ENCODE measurements around the gene KRTAP5-7.

KRTAP5-7 gene

GRCh38 chr11:71482746-71483364 is 44.2 kb upstream of the KRTAP5-7 start:
- peaks cover 42% of the 10 kb centered on the region for H3K36me3 ChIP-seq (ENCODE audit: control insufficient read depth, insufficient read depth, low read length)
- TF ChIP-seq CTCF (IDR thresholded peaks at IDR 0.05; ENCODE audit: insufficient read depth, low read length, poor library complexity, severe bottlenecking) = no peak
- H3K4me3 ChIP-seq (replicated peaks; ENCODE audit: low read depth, low read length) = no peak overlapping the region
- H3K27me3 ChIP-seq (replicated peaks; ENCODE audit: control insufficient read depth, insufficient read depth, low read length) = no peaks in the 10 kb centered on the region
- no peak for DNase-seq (ENCODE audit: extremely low read depth, insufficient read length)

- TF ChIP-seq CTCF (IDR thresholded peaks at IDR 0.05; ENCODE audit: insufficient read depth, low read length, poor library complexity, severe bottlenecking) = no peak
- peaks cover 38% of the 10 kb centered on the region for H3K36me3 ChIP-seq (ENCODE audit: control insufficient read depth, insufficient read depth, low read length)
- no peaks in the 10 kb centered on the region for H3K27me3 ChIP-seq (replicated peaks; ENCODE audit: control insufficient read depth, insufficient read depth, low read length)
- no peak for DNase-seq (ENCODE audit: extremely low read depth, insufficient read length)
- no peak overlapping the region for H3K4me3 ChIP-seq (replicated peaks; ENCODE audit: low read depth, low read length)
Measured at GRCh38 chr11:71483692-71484091, 43.4 kb upstream of the KRTAP5-7 start.

GRCh38 chr11:71484248-71485062 is 42.6 kb upstream of the KRTAP5-7 start:
- H3K36me3 ChIP-seq (ENCODE audit: control insufficient read depth, insufficient read depth, low read length) = peaks cover 39% of the 10 kb centered on the region

GRCh38 chr11:71485063-71485399 is 42.0 kb upstream of the KRTAP5-7 start:
- DNase-seq (ENCODE audit: extremely low read depth, insufficient read length) = no peak
- Histone ChIP-seq H3K36me3 (ENCODE audit: control insufficient read depth, insufficient read depth, low read length) (peaks cover 40% of the 10 kb centered on the region), H3K27me3 (replicated peaks; ENCODE audit: control insufficient read depth, insufficient read depth, low read length) (no peaks in the 10 kb centered on the region), H3K4me3 (replicated peaks; ENCODE audit: low read depth, low read length) (no peak overlapping the region)
- no peak for TF ChIP-seq CTCF (IDR thresholded peaks at IDR 0.05; ENCODE audit: insufficient read depth, low read length, poor library complexity, severe bottlenecking)

More at GRCh38 chr11:71484248-71485062, 42.6 kb upstream of the KRTAP5-7 start:
- TF ChIP-seq CTCF (IDR thresholded peaks at IDR 0.05; ENCODE audit: insufficient read depth, low read length, poor library complexity, severe bottlenecking) = no peak
- no peak for DNase-seq (ENCODE audit: extremely low read depth, insufficient read length)
- Histone ChIP-seq H3K27me3 (replicated peaks; ENCODE audit: control insufficient read depth, insufficient read depth, low read length) (no peaks in the 10 kb centered on the region), H3K4me3 (replicated peaks; ENCODE audit: low read depth, low read length) (no peak overlapping the region)

GRCh38 chr11:71485466-71485865 is 41.6 kb upstream of the KRTAP5-7 start:
- peaks cover 42% of the 10 kb centered on the region for H3K36me3 ChIP-seq (ENCODE audit: control insufficient read depth, insufficient read depth, low read length)
- no peaks in the 10 kb centered on the region for H3K27me3 ChIP-seq (replicated peaks; ENCODE audit: control insufficient read depth, insufficient read depth, low read length)
- no peak overlapping the region for H3K4me3 ChIP-seq (replicated peaks; ENCODE audit: low read depth, low read length)
- no peak for TF ChIP-seq CTCF (IDR thresholded peaks at IDR 0.05; ENCODE audit: insufficient read depth, low read length, poor library complexity, severe bottlenecking)
- DNase-seq (ENCODE audit: extremely low read depth, insufficient read length) = no peak
